HuH-7 (cell line): Measurements from ENCODE around the gene ANKRD36.
A peak's percentile ranks its signal among the peaks of the same experiment; 100 is the strongest.
"Not testable (repeated sequence)": the region's sequence is repeated elsewhere in the genome, so short reads cannot be mapped to it uniquely, and the experiment has no call there.

Experiments
- DNase-seq: peaks from one replicate; pipeline ENCODE4 v3.0.0; 2011; ENCODE audit warnings: low spot score

The ANKRD36 gene

GRCh38 chr2:97113050-97113881 is at the start of gene ANKRD36:
TSS of gene ANKRD36 (plus strand) at chr2:97113153. CDS start at chr2:97113740, 587 bp downstream.
- DNase-seq: peak; percentile 47

GRCh38 chr2:97066030-97066429 is 46.9 kb upstream of the ANKRD36 start:
- not testable (repeated sequence) for DNase-seq

DNA sequence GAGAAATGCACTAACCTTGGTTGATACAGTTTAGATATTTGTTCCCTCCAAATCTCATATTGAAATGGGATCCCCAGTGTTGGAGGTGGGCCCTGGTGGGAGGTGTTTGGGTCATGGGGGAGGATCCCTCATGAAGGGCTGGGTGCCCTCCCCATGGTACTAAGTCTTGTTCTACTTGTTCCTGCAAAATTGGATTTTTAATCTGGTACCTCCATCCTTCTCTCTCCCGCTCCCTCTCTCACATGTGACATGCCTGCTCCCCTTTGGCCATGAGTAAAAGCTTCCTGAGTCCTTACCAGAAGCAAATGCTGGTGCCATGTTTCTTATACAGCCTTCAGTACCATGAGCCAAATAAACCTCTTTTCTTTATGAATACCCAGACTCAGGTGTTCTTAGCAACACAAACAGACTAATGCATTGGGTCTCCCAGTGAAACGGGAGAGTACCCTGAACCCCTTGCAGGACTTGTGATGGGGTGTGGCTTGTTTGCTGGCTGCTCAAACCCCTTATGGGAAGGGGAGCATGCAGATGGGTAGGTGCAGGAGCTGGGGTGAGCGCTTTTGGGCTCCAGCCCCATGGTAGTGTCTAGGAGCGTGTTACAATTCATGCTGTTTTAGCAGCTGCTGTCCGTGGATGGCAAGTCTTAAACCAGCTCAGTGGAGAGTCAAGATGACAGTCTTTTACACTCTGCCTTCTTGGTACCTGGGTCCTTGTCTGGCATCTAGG is 45.5 kb upstream of the ANKRD36 start:
- no peak for DNase-seq

- DNase-seq: no peak
These were observed 44.9 kb upstream of the ANKRD36 start for GRCh38 chr2:97068074-97068473.

DNA sequence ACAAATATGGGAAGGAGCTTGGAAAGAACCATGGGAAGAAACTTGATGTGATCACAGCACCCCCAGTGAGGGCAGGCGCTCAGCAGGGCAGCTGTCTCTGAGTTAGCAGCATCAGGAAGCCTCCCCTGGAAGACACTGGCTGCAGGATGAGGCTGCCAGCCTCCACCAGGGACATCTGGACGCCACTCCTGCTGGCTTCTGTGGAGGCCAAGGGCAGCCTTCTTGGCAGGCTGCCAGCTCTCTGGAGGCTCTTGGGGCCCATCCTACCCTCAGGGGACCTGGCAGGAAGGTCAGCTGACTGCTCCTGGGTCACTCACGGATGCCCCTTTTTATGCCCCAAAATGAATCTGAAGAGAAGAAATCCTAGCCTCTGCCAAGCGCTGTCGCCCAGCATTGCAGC is 44.2 kb upstream of the ANKRD36 start:
- not testable (repeated sequence) for DNase-seq

- DNase-seq: not testable (repeated sequence)
These were observed 42.0 kb upstream of the ANKRD36 start for GRCh38 chr2:97070915-97071314.

DNA sequence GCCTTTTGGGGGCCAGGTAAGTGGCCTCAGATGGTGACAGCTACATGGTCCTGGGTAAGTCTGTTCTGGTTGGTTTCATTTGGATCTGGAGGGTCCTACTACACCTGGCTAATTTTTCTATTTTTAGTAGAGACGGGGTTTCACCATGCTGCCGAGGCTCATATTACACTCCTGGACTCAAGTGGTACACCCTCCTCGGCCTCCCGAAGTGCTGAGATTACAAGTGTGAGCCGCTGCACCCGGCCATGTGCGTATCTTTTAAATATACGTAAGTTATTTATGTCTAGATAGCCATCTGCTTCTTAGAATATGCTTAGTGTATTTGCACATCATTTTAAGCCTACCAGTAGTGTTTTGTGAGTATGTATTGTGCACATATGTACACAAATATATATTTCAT is 35.7 kb upstream of the ANKRD36 start:
- not testable (repeated sequence) for DNase-seq

GRCh38 chr2:97080855-97081254 is 32.1 kb upstream of the ANKRD36 start:
- DNase-seq: not testable (repeated sequence)

DNA sequence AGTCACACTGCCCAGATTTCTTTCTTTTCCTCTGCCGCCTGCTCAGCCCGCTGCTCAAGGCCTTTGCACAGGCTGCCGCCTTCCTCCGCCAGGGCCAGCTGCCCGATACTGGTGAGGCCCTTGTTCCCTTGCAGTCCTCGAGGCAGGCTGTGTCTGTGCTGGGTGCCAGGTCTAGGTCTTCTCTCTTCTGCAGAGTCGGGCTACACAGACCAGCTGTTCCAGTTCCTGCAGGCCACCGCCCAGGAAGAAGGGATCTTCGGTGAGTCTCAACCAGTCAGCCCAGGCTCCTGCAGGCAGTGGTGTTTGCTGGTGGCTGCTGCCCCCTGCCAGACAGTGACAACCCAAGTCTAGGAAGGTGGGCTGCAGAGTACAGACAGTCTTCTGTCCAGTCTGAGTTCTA is 30.7 kb upstream of the ANKRD36 start:
- DNase-seq: peak; percentile 72

DNA sequence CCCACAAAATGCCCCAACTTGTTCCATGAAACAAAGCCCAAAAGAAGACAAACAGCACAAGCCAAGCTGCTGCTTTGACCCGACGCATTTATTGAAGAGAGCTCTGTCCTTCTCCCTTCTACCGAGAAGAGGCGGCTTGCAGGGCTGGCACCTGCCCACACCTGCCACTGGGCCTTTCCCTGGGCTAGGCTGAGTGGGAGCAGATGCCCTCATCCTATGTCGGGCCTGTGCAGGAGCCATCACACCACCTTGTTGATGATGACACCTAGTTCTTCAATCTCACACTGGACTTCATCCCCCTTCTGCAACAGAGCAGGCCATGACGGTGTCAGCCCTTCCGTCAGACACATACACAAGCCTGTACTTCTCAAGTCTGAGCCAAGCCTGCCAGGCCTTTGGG is 29.4 kb upstream of the ANKRD36 start:
- not testable (repeated sequence) for DNase-seq

DNA sequence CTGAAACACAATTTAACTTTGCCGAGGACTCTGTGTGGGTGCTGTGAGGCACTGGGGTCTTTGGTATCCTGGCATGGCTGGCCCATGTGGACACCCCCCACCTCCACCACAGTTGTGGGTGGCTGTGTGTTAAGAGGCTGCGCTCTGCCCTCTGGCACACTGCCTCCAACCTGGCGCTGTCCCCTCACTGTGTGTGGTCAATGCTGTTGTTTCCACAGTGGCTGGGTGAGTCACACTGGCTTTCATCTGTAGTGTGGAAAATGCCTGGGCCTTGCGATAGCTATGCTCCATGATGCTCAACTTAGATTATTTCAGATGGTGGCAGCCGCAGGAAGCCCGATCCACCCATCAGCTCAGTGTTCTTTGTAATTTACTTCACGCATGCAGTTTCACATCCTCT is 27.9 kb upstream of the ANKRD36 start:
- DNase-seq: not testable (repeated sequence)

- DNase-seq: not testable (repeated sequence)
These were observed 24.2 kb upstream of the ANKRD36 start for GRCh38 chr2:97088706-97089105.

GRCh38 chr2:97092946-97093345 is 20.0 kb upstream of the ANKRD36 start:
- not testable (repeated sequence) for DNase-seq

DNA sequence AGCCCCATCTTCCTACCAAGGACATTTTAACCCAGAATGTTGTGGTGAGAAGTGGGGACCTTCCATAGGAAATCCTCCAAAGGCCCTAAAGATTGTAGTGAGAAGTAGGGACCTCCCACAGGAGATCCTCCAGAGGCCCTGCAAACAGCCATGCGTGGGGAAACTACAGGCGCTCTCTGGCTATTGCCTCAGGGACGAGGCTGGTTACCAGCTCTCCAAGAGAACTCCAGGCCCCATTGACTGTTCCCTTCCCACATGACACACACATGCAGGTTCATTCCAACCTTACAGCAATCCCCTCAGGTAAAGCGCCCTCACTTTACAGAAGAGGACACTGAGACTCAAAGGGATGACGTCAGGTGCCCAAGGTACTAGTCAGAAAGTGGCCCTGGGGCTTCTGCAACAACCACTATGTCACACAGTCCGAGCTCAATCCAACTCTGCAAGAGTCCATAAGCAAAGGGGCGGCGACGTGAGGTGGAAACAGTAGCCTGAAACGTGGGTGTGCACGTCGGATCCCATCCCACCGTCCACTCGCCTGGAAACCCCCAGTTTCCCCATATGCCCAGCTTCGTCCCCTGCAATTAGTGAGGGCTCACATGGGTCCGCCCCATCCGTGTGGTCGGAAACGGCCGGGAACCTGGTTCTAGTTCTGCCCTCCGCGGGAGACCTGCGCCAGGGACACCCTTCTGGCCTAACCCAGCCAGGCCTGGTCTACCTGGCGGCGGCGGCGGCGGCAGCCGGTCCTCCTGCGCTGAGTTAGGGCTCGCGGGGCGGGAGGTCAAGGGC is 18.8 kb upstream of the ANKRD36 start:
- not testable (repeated sequence) for DNase-seq

DNA sequence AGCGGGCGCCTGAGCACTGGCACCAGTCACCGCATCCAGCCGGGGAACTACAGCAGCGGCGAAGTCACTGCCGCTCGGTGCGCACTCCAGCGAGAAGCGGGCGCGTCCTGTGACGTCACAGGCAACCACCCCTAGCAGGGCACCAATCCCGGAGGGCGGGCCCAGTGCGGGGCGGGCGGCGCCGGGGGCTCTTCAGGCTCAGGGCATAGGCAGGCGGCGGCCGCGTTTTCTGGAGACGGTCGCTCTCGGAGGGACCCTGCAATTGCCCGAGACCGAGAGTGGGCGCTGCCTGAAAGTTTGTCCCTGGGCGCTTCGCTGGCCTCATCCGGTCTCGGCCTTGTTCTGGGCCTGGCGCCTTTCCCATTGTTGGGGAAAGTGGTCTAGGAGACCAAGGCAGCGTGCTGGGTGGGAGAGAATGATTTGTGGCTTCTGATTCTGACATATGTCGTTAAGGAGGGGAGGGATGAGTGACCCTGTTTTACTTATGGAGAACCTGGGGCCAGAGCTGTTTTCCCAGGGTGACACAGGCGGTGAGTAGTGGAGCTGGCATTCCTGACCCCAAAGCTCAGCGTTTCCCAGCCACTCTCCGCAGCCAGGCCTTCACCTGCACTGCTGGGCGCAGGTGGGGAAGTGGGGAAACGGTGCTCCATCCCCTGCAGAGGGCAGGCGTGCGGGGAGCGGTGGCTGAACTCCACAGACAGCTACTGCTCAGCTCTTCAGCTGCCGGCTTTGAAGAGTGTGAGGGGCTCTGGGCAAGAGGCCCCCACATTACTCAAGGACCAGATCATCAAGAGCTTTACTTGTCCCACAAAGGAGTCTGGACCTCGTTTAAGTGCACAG is 18.0 kb upstream of the ANKRD36 start, which contains the start of gene FAHD2B:
FAHD2B (minus strand) TSS at position 111 of the 840 bp plus-strand sequence. CDS start 3,176 bp downstream, outside the sequence.
- not testable (repeated sequence) for DNase-seq

DNA sequence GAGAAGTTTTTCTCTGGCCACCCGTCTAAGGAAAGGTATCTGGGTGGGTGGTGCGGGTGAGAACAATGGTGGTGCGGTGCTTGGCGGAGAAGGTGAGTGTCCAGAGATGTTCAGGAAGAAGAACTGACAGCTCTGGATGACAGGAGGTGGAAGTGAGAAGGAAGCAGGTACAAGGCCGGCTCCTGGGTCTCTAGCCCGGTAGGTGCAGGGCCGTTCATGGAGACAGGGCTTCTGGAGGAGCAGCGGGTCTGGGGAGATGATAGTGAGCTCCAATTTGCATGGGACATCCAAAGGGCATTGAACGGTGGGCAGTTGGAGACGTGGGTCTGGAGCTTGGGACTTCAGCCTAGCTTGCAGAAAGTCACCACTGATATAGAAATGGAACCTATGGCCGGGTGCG is 17.3 kb upstream of the ANKRD36 start:
- DNase-seq: no peak

DNA sequence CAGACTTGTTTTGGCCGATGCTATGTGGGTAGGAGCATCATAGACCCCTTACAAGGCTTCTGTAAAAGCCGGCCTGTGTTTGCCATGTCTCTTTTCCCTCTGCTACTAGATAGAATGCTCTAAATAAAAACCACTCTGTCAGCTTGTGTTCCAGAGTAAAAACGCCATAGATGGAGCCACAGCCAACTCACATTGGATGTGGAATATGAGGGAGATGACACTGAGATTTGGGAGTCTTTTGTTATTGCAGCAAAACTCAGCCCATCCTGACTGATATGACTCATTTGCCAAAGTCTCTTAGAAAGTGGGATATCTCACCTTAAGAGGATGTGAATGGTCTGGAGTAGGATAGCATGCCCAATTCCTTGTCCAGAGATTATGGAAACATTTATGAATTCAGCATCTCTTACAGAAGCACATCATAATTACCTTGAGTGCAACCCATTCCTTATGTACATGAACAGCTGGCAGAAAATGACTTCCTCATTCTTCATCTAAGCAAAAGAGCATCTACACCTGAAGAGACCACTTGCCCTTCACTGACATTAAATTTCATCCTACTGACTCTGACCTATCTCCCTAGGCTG is 14.1 kb upstream of the ANKRD36 start:
- DNase-seq: not testable (repeated sequence)

DNA sequence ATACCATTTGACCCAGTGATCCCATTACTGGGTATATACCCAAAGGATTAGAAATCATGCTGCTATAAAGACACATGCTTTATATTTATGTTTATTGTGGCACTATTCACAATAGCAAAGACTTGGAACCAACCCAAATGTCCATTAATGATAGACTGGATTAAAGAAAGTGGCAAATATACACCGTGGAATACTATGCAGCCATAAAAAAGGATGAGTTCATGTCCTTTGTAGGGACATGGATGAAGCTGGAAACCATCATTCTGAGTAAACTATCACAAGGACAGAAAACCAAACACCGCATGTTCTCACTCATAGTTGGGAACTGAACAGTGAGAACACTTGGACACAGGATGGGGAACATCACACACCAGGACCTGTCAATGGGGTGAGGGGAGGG is 6.1 kb upstream of the ANKRD36 start:
- DNase-seq: not testable (repeated sequence)

DNA sequence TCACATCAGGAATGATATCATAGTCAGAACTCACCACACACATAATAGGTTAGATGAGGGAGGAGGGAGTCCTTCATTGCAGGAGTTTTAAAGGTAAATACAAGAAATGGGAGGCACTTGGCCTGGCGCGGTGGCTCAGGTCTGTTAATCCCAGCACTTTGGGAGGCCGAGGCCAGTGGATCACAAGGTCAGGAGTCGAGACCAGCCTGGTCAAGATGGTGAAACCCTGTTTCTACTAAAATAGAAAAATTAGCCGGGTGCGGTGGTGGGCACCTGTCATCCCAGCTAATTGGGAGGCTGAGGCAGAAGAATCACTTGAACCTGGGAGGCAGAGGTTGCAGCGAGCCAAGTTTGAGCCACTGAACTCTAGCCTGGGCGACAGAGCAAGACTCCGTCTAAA is 1.7 kb upstream of the ANKRD36 start:
- not testable (repeated sequence) for DNase-seq

- DNase-seq: not testable (repeated sequence)
These were observed 468 bp upstream of the ANKRD36 start for GRCh38 chr2:97112320-97113049.
